SHP77 (cell line): Measurements from ENCODE around the gene POLR3E.
"Not testable (repeated sequence)": the region's sequence is repeated elsewhere in the genome, so short reads cannot be mapped to it uniquely, and the experiment has no call there.

ENCODE experiments used
- DNase-seq, 2 experiments: peaks; one replicate each; lab custom pipeline; 2025; lab: John Stamatoyannopoulos, UW

The POLR3E gene

DNA sequence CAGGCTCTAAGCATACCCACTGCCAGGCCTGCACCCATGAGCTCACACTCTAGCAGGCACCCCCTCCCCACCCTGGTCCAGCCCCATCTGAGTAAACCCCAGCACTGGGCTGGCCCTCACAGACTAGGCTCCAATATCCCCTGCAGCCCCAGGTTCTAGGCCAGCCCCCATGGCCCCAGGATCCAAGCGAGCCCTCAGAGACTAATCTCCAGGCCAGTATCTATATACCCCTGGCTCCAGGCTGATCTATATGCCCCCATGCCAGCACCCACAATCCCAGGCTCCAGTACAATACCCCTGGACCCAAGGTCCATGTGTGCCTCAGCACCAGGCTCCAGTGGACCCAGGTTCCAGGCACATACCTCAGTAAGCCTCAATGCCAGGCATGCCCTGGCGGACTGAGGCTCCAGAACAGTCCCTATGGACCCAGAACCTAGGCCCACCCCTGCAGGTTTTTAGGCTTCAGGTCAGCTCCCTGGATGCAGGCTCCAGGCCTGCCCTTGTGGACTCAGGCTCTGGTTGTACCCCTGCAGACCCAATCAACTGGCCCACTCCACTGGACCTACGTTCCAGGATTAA, 38.5 kb downstream of the POLR3E start:
- no peak for DNase-seq

GRCh38 chr16:22336581-22336980, 39.4 kb downstream of the POLR3E start:
- no peak for DNase-seq

- no peak for DNase-seq
Measured at GRCh38 chr16:22337045-22337444, 39.8 kb downstream of the POLR3E start.

DNA sequence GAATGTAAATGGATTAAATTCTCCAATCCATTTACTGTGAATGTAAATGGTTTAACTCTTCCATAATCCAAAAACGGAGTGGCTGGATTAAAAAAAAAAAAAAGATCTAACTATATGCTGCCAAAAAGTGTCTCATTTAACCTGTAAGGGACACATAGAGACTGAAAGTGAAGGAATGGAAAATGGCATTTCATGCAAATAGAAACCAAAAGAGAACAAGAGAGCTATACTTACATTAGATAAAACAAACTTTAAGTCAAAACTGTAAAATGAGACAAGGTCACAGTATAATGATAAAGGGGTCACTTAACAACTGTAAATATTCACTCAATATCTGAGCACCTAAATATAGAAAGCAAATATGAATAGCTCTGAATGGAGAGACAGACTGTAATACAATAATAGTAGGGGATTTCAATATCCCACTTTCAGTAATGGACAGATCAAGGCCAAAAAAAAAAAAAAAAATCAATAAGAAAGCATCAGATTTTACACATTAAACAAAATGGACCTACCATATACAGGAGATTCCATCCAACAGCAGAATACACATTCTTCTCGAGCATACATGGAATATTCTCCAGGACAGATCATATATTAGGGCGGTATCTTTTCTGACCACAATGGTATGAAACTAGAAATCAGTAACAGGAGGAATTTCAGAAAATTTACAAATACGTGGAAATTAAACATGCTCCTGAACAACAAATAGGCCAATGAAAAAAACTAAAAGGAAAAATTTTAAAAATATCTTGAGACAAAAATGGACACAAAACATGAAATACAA, 40.8 kb downstream of the POLR3E start:
- DNase-seq, result no peak

GRCh38 chr16:22340945-22341344, 43.7 kb downstream of the POLR3E start:
- no peak for DNase-seq

- DNase-seq, result no peak
Measured at GRCh38 chr16:22342082-22342481, 44.9 kb downstream of the POLR3E start.

DNA sequence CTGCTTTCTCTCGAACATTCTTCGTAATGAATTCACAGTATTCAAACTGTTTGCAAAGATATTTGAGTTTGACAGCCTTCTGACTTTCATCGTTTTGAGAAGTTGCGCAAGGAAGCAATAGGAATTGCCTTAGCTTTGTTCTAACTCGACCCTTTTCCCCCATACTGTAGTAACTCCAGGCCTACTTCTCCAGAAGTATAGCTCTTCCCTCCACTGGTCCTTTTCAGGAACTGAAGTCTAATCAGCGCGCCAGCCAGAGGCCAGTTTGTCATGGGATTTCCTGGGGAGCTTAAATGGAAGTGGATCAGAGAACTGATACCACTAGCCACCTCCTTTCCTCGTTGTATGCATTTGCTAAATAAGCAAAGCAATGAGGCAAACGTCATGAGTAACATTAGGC, 49.3 kb downstream of the POLR3E start:
- no peak for DNase-seq

DNA sequence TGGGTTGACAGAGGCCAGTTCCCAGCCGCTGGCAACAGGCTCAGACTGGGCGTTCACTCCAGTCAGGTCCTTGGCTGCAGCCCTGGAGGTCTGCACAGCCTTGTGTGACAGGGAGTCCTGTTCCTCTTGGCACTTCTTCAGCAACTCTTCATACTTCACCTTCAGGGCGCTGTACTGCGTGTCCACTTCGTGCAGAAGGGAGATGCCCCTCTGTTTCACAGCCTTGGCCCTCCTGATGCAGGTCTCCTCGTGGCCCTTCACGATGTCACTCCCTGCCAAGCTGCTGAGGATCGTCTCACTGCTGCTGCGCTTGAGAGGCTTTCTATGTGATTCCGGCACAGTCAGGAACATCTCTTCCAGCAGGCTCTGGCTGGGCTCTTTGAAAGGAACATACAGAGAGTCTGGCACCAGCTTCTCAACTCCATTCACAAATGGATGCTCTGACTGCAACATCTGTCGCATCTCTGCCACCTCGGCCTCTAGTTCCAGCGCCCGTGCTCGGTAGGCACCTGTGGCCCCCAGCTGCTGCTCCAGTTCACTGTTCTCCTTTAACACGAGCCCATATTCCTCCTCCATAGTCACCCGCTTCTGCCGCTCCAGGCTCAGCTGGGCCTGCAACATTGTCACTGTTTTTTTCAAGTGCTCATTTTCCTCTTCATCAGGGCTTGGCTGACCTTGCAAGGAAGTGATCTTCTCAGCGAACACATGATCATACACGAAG, 50.1 kb downstream of the POLR3E start:
- DNase-seq, result no peak

GRCh38 chr16:22348291-22348690, 51.1 kb downstream of the POLR3E start:
- DNase-seq, result no peak

GRCh38 chr16:22351017-22351416, 53.8 kb downstream of the POLR3E start:
- not testable (repeated sequence) for DNase-seq

DNA sequence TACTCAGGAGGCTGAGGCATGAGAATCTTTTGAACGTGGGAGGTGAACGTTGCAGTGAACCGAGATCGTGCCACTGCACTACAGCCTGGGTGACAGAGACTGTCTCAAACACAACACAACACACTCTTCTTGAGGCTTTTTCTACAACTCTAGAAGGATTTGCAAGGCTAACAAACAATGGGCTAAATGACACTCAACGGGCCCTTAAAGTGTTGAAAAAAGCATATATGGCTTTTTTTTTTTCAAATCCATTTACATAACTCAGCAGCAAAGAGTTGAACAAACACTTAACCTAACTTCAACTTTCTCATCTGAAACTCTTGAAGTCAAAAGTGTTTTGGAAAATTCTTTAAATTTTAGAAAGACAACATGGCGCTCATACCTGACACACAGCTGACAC, 54.9 kb downstream of the POLR3E start:
- DNase-seq, result no peak

- DNase-seq, result no peak
Measured at GRCh38 chr16:22352723-22353122, 55.5 kb downstream of the POLR3E start.

GRCh38 chr16:22353191-22353919, 56.1 kb downstream of the POLR3E start:
- no peak for DNase-seq

DNA sequence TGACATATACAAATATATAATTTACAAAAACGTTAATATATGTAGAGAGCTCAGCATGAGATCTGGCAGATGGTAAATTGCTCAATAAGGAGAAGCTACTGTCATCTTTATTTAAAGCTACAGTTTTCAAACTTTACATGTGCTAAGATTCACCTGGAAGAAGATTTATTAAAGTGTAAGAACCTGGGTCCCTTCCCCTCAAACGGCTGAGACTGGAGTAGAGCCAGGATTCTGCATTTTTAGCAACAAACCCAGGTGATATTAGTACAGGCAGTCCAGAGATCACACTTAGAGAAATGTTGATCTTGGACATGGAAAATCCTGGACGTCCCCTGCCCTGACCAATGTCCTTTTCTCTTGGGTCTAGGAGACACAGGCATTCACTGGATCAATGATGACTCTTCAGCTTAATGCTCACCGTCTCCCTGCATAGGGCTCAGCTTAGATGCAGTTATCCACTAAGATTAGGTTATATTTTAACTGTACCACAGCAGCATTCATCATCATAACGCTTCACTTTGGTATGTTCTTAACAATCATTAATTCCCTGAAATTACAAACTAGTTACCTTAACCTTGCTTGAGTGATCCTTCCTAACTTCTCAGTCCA, 56.8 kb downstream of the POLR3E start:
- no peak for DNase-seq

DNA sequence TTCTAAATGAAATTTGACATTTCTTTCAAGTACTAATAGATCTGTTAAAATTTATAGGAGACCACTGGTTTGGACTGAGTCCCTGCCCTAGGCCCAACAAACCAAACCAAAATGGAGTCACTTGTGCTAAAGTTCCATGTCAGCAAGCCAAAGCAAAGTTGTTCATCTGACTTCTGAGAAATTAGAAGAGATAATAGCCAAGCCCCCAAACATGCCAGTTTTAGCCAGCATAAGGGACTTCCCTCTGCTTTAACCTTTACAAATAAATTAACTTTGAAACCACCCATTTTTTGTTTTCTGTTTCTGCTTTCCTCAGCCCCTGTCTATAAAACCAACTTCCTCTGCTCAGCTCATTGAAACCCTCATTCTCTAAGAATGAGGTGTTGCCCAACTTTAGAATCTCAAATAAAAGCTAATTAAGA, 58.3 kb downstream of the POLR3E start:
- no peak for DNase-seq

DNA sequence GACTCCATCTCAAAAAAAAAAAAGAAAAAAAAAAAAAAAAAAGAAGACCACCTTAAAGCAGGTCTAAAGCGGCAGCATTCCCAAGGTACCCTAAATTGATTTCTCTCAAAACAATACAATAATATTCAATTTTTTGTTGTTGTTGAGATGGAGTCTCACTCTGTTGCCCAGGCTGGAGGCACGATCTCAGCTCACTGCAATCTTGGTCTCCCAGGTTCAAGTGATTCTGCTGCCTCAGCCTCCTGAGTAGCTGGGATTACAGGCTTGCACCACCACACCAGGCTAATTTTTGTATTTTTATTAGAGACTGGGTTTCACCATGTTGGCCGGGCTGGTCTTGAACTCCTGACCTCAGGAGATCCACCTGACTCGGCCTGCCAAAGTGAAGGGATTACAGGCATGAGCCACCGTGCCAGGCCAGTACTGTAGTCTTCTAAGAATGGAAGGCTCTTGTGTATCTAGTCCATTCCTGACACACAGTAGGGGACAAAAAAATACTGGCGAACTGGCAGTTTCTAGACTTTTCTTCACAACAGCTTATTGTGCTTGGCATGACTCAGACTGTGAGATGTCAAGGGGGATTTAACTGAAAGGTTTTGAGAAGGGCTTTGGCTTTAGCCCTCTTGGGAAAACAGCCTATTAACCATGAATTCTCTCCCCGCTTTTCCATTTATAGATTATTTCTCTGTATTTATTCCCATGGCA, 59.9 kb downstream of the POLR3E start:
- DNase-seq, result no peak

DNA sequence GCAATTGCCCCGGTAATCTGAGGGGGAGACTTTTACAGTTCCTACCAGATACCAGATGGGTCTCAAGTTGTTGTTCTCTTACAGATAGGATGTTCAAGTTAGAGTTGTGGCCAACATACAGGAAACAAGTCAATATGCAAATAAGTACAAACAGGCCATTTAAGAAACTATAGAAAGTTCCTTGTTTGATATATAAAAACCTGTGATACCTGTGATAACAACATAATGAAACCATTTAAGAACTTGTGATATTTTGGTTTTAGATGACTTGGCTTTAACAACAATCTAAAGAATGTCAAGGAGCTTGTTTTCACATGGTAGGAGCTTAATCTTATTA, 60.4 kb downstream of the POLR3E start:
- no peak for DNase-seq

DNA sequence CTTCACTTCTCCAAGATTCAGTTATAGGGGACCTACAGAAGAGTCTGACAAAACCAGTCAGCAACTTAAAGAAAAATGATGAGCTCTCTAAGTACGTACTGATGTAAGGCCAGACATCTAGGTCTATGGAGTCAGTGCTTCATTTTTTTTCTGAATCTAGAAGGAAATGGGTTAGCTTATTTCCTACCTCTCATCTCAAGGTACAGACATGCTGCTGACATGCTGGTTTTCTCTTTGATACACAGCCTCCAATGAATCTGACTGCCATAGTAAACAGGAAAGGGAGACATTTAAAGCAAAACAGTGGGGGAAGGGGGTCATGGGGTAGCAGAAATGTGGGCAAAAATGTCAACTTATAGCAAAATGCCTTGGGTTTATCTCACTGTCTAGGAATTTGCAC, 60.8 kb downstream of the POLR3E start:
- no peak for DNase-seq

GRCh38 chr16:22359679-22360078, 62.5 kb downstream of the POLR3E start:
- no peak for DNase-seq

DNA sequence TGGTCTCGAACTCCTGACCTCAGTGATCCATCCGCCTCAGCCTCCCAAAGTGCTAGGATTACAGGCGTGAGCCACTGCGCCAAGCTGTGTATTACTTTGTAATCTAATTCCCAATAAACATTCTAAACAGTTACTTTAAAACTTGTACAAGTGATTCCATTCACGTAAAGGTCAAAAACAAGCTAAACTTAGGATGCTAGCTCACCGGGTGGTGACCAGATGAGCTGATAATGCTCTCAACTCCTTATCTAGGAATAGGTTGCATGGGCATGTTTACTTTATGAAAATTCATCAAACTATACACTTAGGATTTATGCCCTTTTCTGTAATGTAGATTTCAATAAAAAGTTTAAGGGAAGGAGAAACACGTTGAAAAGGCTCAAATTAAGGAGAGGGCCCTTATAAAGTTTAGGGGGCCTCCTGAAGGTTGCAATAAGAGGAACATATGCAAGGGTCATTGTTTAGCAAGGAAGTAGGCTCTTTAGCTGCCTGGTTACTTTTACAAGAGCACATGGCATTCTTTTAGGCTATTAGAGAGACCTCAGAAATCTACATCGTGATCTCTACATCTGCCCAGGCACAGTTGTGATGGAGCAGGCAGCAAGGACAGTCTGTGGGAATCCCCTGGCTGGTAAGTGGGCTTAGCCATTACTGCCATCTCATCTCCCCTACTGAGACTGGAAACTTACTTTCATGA, 63.9 kb downstream of the POLR3E start:
- DNase-seq, result no peak

- DNase-seq, result no peak
Measured at GRCh38 chr16:22364241-22364640, 67.0 kb downstream of the POLR3E start.
